ENCODE data around the gene GRK5. TPM values are rescaled to one million over a fixed set of nuclear protein-coding genes. Genes with fewer than 3 reads are reported as not detected.
A peak's percentile ranks its signal among the peaks of the same experiment; 100 is the strongest.

The GRK5 gene
- total and polyA plus RNA-seq, 2 experiments from 2014 or later, result 5.2 to 13.7 TPM

DNA sequence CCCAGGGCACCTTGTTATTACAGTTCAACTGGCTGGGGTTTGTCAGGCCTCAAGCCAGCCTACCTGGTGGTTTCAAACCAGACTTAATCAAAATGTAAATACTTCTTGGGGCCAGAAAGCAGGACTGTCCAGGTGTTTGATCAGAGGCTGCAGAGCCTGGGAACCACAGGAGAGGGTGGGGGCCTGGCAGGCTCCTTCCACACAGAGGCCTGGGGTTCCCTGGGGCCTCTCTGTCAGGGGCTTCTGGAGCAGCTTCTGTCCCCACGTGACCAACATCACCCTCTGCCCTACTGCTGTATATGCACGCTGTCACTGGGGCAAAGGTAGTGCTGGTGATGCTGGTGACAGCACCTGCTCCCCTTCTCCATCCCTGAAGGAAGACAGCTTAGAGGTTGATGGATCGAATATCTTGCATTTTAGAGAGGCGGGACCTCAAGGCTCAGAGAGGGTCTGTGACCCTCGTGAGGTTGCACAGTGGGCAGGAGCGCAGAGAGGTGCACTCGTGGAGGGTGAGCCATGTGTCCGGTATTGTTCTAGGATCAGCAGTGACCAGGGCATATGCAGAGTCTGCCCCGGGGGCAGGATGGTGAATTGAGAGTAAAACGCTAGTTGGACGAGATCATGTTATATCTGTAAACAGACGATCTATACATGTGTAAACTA lies 95.4 kb downstream of the GRK5 start:
- no peaks in the 10 kb centered on the region for H4K20me1 ChIP-seq (ENCODE audit: insufficient read depth)
- no peak overlapping the region for H3K4me3 ChIP-seq
- H3K27ac ChIP-seq, result no peak overlapping the region
- no peaks in the 10 kb centered on the region for H3K36me3 ChIP-seq (ENCODE audit: low read depth)
- no peaks in the 10 kb centered on the region for H3K9me2 ChIP-seq (ENCODE audit: insufficient read depth)
- H3F3A ChIP-seq (ENCODE audit: insufficient read depth), result peaks cover 17% of the 10 kb centered on the region
- TF ChIP-seq EZH2 (IDR thresholded peaks at IDR 0.05; ENCODE audit: insufficient read depth, poor library complexity, severe bottlenecking), result no peak
- TF ChIP-seq EZH2phosphoT487 (IDR thresholded peaks at IDR 0.05; ENCODE audit: insufficient read depth, low read depth), result no peak
- H3K4me1 ChIP-seq (ENCODE audit: insufficient read depth), result peaks cover 15% of the 10 kb centered on the region
- H2AFZ ChIP-seq, result no peak overlapping the region
- in situ Hi-C loops (cut with MboI), result no loop called here
- H3K27me3 ChIP-seq (replicated peaks; ENCODE audit: insufficient read depth), result no peaks in the 10 kb centered on the region
- 88 to 93% methylated on average over 12 of the region's 12 CpGs for WGBS, 2 experiments (ENCODE audit: low coverage in 1 of 2, low lambda C conversion rate in 2 of 2, missing lambda C conversion rate in 2 of 2)
- no peak for DNase-seq
- H3K9ac ChIP-seq, result no peak overlapping the region
- peaks cover 20% of the 10 kb centered on the region for H3K79me2 ChIP-seq (ENCODE audit: insufficient read depth)
- H3K4me2 ChIP-seq (ENCODE audit: unreplicated experiment), result no peak overlapping the region
- no peaks in the 10 kb centered on the region for H3K9me3 ChIP-seq (ENCODE audit: low read depth)

- no peak overlapping the region for H3K9ac ChIP-seq
- in situ Hi-C loops (cut with MboI), result no loop called here
- DNase-seq, result peak; percentile 14
- H4K20me1 ChIP-seq (ENCODE audit: insufficient read depth), result no peaks in the 10 kb centered on the region
- peaks cover 15% of the 10 kb centered on the region for H3K4me1 ChIP-seq (ENCODE audit: insufficient read depth)
- H3K79me2 ChIP-seq (ENCODE audit: insufficient read depth), result peaks cover 32% of the 10 kb centered on the region
- no peak overlapping the region for H3K27ac ChIP-seq
- peaks cover 17% of the 10 kb centered on the region for H3F3A ChIP-seq (ENCODE audit: insufficient read depth)
- WGBS, 2 experiments (ENCODE audit: low coverage in 1 of 2, low lambda C conversion rate in 2 of 2, missing lambda C conversion rate in 2 of 2), result 97 to 100% methylated on average over 3 of the region's 3 CpGs
- no peak overlapping the region for H3K4me2 ChIP-seq (ENCODE audit: unreplicated experiment)
- H3K4me3 ChIP-seq, result no peak overlapping the region
- H3K27me3 ChIP-seq (replicated peaks; ENCODE audit: insufficient read depth), result no peaks in the 10 kb centered on the region
- no peaks in the 10 kb centered on the region for H3K9me2 ChIP-seq (ENCODE audit: insufficient read depth)
- H2AFZ ChIP-seq, result no peak overlapping the region
- TF ChIP-seq EZH2phosphoT487 (IDR thresholded peaks at IDR 0.05; ENCODE audit: insufficient read depth, low read depth), result no peak
- no peak for TF ChIP-seq EZH2 (IDR thresholded peaks at IDR 0.05; ENCODE audit: insufficient read depth, poor library complexity, severe bottlenecking)
- H3K9me3 ChIP-seq (ENCODE audit: low read depth), result no peaks in the 10 kb centered on the region
- H3K36me3 ChIP-seq (ENCODE audit: low read depth), result no peaks in the 10 kb centered on the region
Measured at GRCh38 chr10:119303886-119304285, 96.5 kb downstream of the GRK5 start.

GRCh38 chr10:119304541-119304940 lies 97.2 kb downstream of the GRK5 start:
- in situ Hi-C loops (cut with MboI), result no loop called here
- 86 to 88% methylated on average over 8 of the region's 8 CpGs for WGBS, 2 experiments (ENCODE audit: low coverage in 1 of 2, low lambda C conversion rate in 2 of 2, missing lambda C conversion rate in 2 of 2)
- no peak for DNase-seq
- H3K79me2 ChIP-seq (ENCODE audit: insufficient read depth), result peaks cover 38% of the 10 kb centered on the region
- no peaks in the 10 kb centered on the region for H4K20me1 ChIP-seq (ENCODE audit: insufficient read depth)
- peaks cover 17% of the 10 kb centered on the region for H3F3A ChIP-seq (ENCODE audit: insufficient read depth)
- H3K27ac ChIP-seq, result no peak overlapping the region
- no peak overlapping the region for H2AFZ ChIP-seq
- no peak overlapping the region for H3K4me3 ChIP-seq
- no peak overlapping the region for H3K4me2 ChIP-seq (ENCODE audit: unreplicated experiment)
- H3K27me3 ChIP-seq (replicated peaks; ENCODE audit: insufficient read depth), result no peaks in the 10 kb centered on the region
- no peaks in the 10 kb centered on the region for H3K9me2 ChIP-seq (ENCODE audit: insufficient read depth)
- no peak overlapping the region for H3K9ac ChIP-seq
- no peaks in the 10 kb centered on the region for H3K9me3 ChIP-seq (ENCODE audit: low read depth)
- no peak for TF ChIP-seq EZH2 (IDR thresholded peaks at IDR 0.05; ENCODE audit: insufficient read depth, poor library complexity, severe bottlenecking)
- no peak for TF ChIP-seq EZH2phosphoT487 (IDR thresholded peaks at IDR 0.05; ENCODE audit: insufficient read depth, low read depth)
- peaks cover 15% of the 10 kb centered on the region for H3K4me1 ChIP-seq (ENCODE audit: insufficient read depth)
- no peaks in the 10 kb centered on the region for H3K36me3 ChIP-seq (ENCODE audit: low read depth)

- no peaks in the 10 kb centered on the region for H4K20me1 ChIP-seq (ENCODE audit: insufficient read depth)
Measured at GRCh38 chr10:119305860-119306513, 98.6 kb downstream of the GRK5 start.

More at GRCh38 chr10:119305860-119306513, 98.6 kb downstream of the GRK5 start:
- Histone ChIP-seq H3K9me3 (ENCODE audit: low read depth) (no peaks in the 10 kb centered on the region), H3K4me1 (ENCODE audit: insufficient read depth) (peaks cover 15% of the 10 kb centered on the region), H3K4me2 (ENCODE audit: unreplicated experiment) (peak overlapping the region; percentile 14), H2AFZ (no peak overlapping the region), H3K27ac (peak overlapping the region; percentile 78), H3K9ac (peak overlapping the region; percentile 42), H3F3A (ENCODE audit: insufficient read depth) (peaks cover 17% of the 10 kb centered on the region), H3K9me2 (ENCODE audit: insufficient read depth) (no peaks in the 10 kb centered on the region), H3K4me3 (no peak overlapping the region), H3K36me3 (ENCODE audit: low read depth) (no peaks in the 10 kb centered on the region), H3K79me2 (ENCODE audit: insufficient read depth) (peaks cover 43% of the 10 kb centered on the region), H3K27me3 (replicated peaks; ENCODE audit: insufficient read depth) (no peaks in the 10 kb centered on the region)
- in situ Hi-C loops (cut with MboI), result no loop called here
- DNase-seq, result peak; percentile 98
- TF ChIP-seq EZH2phosphoT487 (IDR thresholded peaks at IDR 0.05; ENCODE audit: insufficient read depth, low read depth), result no peak
- TF ChIP-seq EZH2 (IDR thresholded peaks at IDR 0.05; ENCODE audit: insufficient read depth, poor library complexity, severe bottlenecking), result no peak
- WGBS, 2 experiments (ENCODE audit: low coverage in 1 of 2, low lambda C conversion rate in 2 of 2, missing lambda C conversion rate in 2 of 2), result 27 to 28% methylated on average over 11 of the region's 11 CpGs
